A549 (cell line): ENCODE data around the gene HTRA3. TPM values are rescaled to one million over a fixed set of nuclear protein-coding genes. Genes with fewer than 3 reads are reported as not detected.

Experiments
- ATAC-seq, 2 experiments: fragments of 200-7000 bp in 1 of 2; fragments of >200 bp in 1 of 2; cut with Nextera tagmentation in 1 of 2; cut with Tn5 transposase in 1 of 2; 3 replicates each; pipeline versions ENCODE4 v1.8.0 to v1.9.1; 2018 to 2020; ENCODE audit warnings: mild to moderate bottlenecking in 1 of 2, moderate library complexity in 1 of 2
- CTCF ChIA-PET: fragments of 300-600 bp; sonication (Branson Sonifier 250); formaldehyde crosslinking; extraction: SDS; loops from one replicate; lab custom pipeline; 2021; ENCODE audit warnings: antibody characterized with exemption, inconsistent platforms; lab: Yijun Ruan, JAX
- POLR2A ChIA-PET: fragments of 350-600 bp; formaldehyde crosslinking; extraction: SDS; loops from one replicate; lab custom pipeline; 2021; ENCODE audit warnings: antibody characterized with exemption, inconsistent platforms; lab: Yijun Ruan, JAX
- DNase-seq, 2 experiments: peaks; one replicate each; pipeline versions ENCODE4 v3.0.0 to v3.0.0-alpha.2; 2011 to 2016; ENCODE audit warnings: low read depth in 1 of 2, low spot score in 1 of 2
- FAIRE-seq: peaks from 2 replicates; lab custom pipeline; 2011; peaks lifted over from hg19 to GRCh38; lab: Jason Lieb, UNC
- H3K27ac ChIP-seq, 2 experiments: fragments of >200 bp; sonication (Bioruptor Twin); formaldehyde crosslinking; 3 replicates each; pipeline ENCODE4 v1.5.1; 2016 to 2017
- H3K4me1 ChIP-seq: fragments of >200 bp; sonication (Bioruptor Twin); formaldehyde crosslinking; 3 replicates; pipeline ENCODE4 v1.6.1; 2016
- H3K4me2 ChIP-seq: fragments of >200 bp; sonication (Bioruptor Twin); formaldehyde crosslinking; 3 replicates; pipeline ENCODE4 v1.6.1; 2016
- H3K4me3 ChIP-seq: fragments of >200 bp; sonication (Bioruptor Twin); formaldehyde crosslinking; 3 replicates; pipeline ENCODE4 v1.5.1; 2016
- H3K9me3 ChIP-seq: fragments of >200 bp; sonication (Bioruptor Twin); formaldehyde crosslinking; 3 replicates; pipeline ENCODE4 v1.6.1; 2016
- BCL3 ChIP-seq: fragments of >200 bp; sonication (Bioruptor Twin); formaldehyde crosslinking; IDR thresholded peaks from 3 replicates; pipeline ENCODE4 v1.6.1; 2016
- BHLHE40 ChIP-seq: IDR thresholded peaks from 2 replicates; pipeline ENCODE4 v1.6.1; 2012; ENCODE audit warnings: low read depth, low read length, inconsistent platforms
- CBX2 ChIP-seq: fragments of 200-600 bp; sonication (generic); IDR thresholded peaks from 2 replicates; pipeline ENCODE4 v1.6.1; 2016; ENCODE audit warnings: low read depth, mild to moderate bottlenecking, borderline replicate concordance
- E2F6 ChIP-seq: IDR thresholded peaks from 2 replicates; pipeline ENCODE4 v1.6.1; 2012; ENCODE audit warnings: low read depth, borderline replicate concordance
- EP300 ChIP-seq, 2 experiments: fragments of >200 bp; sonication (Bioruptor Twin); formaldehyde crosslinking; IDR thresholded peaks; 2 replicates in 1 of 2; 3 replicates in 1 of 2; pipeline ENCODE4 v1.6.1; 2016 to 2017
- ESRRA ChIP-seq: fragments of 150-350 bp; IDR thresholded peaks from 2 replicates; pipeline ENCODE4 v1.6.1; 2014; ENCODE audit warnings: mild to moderate bottlenecking, low read length, borderline replicate concordance
- FOXS1 ChIP-seq: fragments of 250-450 bp; sonication (Bioruptor Pico); IDR thresholded peaks from 2 replicates; pipeline ENCODE4 v1.5.0; 2020; ENCODE audit warnings: mild to moderate bottlenecking, moderate library complexity
- HOXB13 ChIP-seq: fragments of 250-450 bp; sonication (Bioruptor Pico); IDR thresholded peaks from 2 replicates; pipeline ENCODE4 v1.5.0; 2020; ENCODE audit warnings: low read depth, mild to moderate bottlenecking, moderate library complexity
- HOXB5 ChIP-seq: fragments of 250-450 bp; sonication (Bioruptor Pico); IDR thresholded peaks from 2 replicates; pipeline ENCODE4 v1.5.0; 2020; ENCODE audit warnings: mild to moderate bottlenecking, moderate library complexity
- JUN ChIP-seq, 2 experiments: fragments of >200 bp; sonication (Bioruptor Twin); formaldehyde crosslinking; IDR thresholded peaks; 2 replicates in 1 of 2; 3 replicates in 1 of 2; pipeline ENCODE4 v1.6.1; 2016 to 2017
- JUNB ChIP-seq: fragments of >200 bp; sonication (Bioruptor Twin); formaldehyde crosslinking; IDR thresholded peaks from 2 replicates; pipeline ENCODE4 v1.6.1; 2016
- MAX ChIP-seq: IDR thresholded peaks from 2 replicates; pipeline ENCODE4 v1.6.1; 2012
- NFE2L2 ChIP-seq: fragments of 150-350 bp; conservative IDR thresholded peaks from 2 replicates; pipeline ENCODE4 v1.6.1; 2014; ENCODE audit warnings: low read length
- PHF8 ChIP-seq: fragments of 200-600 bp; sonication (generic); IDR thresholded peaks from 2 replicates; pipeline ENCODE4 v1.6.1; 2016; ENCODE audit warnings: low read depth, mild to moderate bottlenecking, antibody characterized with exemption, moderate library complexity, borderline replicate concordance
- POLR2AphosphoS2 ChIP-seq: conservative IDR thresholded peaks from 2 replicates; pipeline ENCODE4 v1.6.1; 2012; ENCODE audit warnings: low read length, improper control_type of control experiment, inconsistent platforms
- RFX5 ChIP-seq: fragments of 450-650 bp; IDR thresholded peaks from 2 replicates; pipeline ENCODE4 v1.7.1; 2014; ENCODE audit warnings: antibody characterized with exemption, mild to moderate bottlenecking, moderate library complexity
- RNF2 ChIP-seq: fragments of 200-600 bp; sonication (generic); IDR thresholded peaks from 2 replicates; pipeline ENCODE4 v1.6.1; 2016; ENCODE audit warnings: low read depth, mild to moderate bottlenecking, antibody characterized with exemption, moderate library complexity, borderline replicate concordance
- SMC3 ChIP-seq: fragments of >200 bp; sonication (Bioruptor Twin); formaldehyde crosslinking; IDR thresholded peaks from 3 replicates; pipeline ENCODE4 v1.6.1; 2018; ENCODE audit warnings: inconsistent platforms
- SREBF2 ChIP-seq: fragments of 450-650 bp; IDR thresholded peaks from 2 replicates; pipeline ENCODE4 v1.6.1; 2014; ENCODE audit warnings: mild to moderate bottlenecking, moderate library complexity
- TP53 ChIP-seq: fragments of 250-450 bp; sonication (Bioruptor Pico); IDR thresholded peaks from 2 replicates; pipeline ENCODE4 v1.5.0; 2021; ENCODE audit warnings: mild to moderate bottlenecking, moderate library complexity
- WGBS: methylation state at CpG from one replicate; pipeline ENCODE4 v1.1.6; 2017; ENCODE audit errors: missing lambda C conversion rate; 5-methylcytosine and 5-hydroxymethylcytosine counted together
- polyA plus RNA-seq, 4 experiments: library from polyadenylated mRNA; depleted of rRNA in 3 of 4; stranded (reverse); fragments of >200 nt; fragmentation: RNase III in 1 of 4; extraction: RNeasy Plus Mini Kit Qiagen cat#74134 plus additional on column Dnase treatment in 1 of 4; gene quantifications; 2 replicates in 3 of 4; 3 replicates in 1 of 4; pipeline ENCODE4 v1.2.3, GENCODE V29; 2011 to 2017

The HTRA3 gene
- polyA plus RNA-seq, 2 of the 4 experiments (the other 2 are of a cell fraction), result 4.6 to 7.4 TPM

GRCh38 chr4:8268211-8268610 is 1.3 kb upstream of the HTRA3 start:
- Histone ChIP-seq H3K9me3 (no peaks in the 10 kb centered on the region), H3K27ac (no peak overlapping the region; a peak in 1 of 6 replicates), H3K4me1 (peaks cover 12% of the 10 kb centered on the region; the same call in 1 of the 3 replicates), H3K4me2 (no peak overlapping the region), H3K4me3 (no peak overlapping the region)
- DNase-seq (no peak), ATAC-seq (no peak), FAIRE-seq (no peak)
- TF ChIP-seq BHLHE40 (no peak), MAX (no peak), EP300 (IDR thresholded peaks at IDR 0.05) (no peak), E2F6 (no peak), HOXB13 (no peak), NFE2L2 (no peak), CBX2 (no peak), SMC3 (no peak), FOXS1 (CRISPR knock-in tag) (no peak)
- CTCF ChIA-PET, result interaction anchor here (1.1 to 5.8 kb wide), 18 partner anchors 9 to 172 kb away, joined by 3 to 88 read pairs (median 8); partner anchors contain the start of genes ACOX3 and TRMT44
- POLR2A ChIA-PET, result no interaction called here
- WGBS, result 89% methylated on average over 7 of the region's 7 CpGs

- peak overlapping the region; percentile 61 for H3K4me2 ChIP-seq
Measured at GRCh38 chr4:8268901-8269534, 536 bp upstream of the HTRA3 start.

GRCh38 chr4:8270418-8270771 is 841 bp downstream of the HTRA3 start:
- 58% methylated on average over 6 of the region's 11 CpGs for WGBS
- CTCF ChIA-PET, result interaction anchor here (4.7 kb wide), 1 partner anchor 27 kb away, joined by 39 read pairs; no protein-coding TSS in a partner anchor

More at GRCh38 chr4:8268901-8269534, 536 bp upstream of the HTRA3 start:
- POLR2A ChIA-PET, result no interaction called here
- 80% methylated on average over 15 of the region's 25 CpGs for WGBS
- CTCF ChIA-PET, result interaction anchor here (4.6 to 5.8 kb wide), 4 partner anchors 25 to 140 kb away, joined by 33 to 88 read pairs (median 45); no protein-coding TSS in a partner anchor
- Histone ChIP-seq H3K4me1 (peaks cover 12% of the 10 kb centered on the region; the same call in 1 of the 3 replicates), H3K4me3 (no peak overlapping the region; the same call in 2 of the 3 replicates), H3K9me3 (no peaks in the 10 kb centered on the region), H3K27ac (peak overlapping the region; percentile 51 to 88; a peak in 4 of 6 replicates)
- no peak for ATAC-seq
- TF ChIP-seq JUN (IDR thresholded peaks at IDR 0.05), result no peak
- no peak for TF ChIP-seq ESRRA
- no peak for TF ChIP-seq RFX5
- no peak for TF ChIP-seq HOXB5
- TF ChIP-seq BCL3, result no peak
- TF ChIP-seq SREBF2, result no peak
- no peak for TF ChIP-seq JUNB
- no peak for TF ChIP-seq PHF8
- TF ChIP-seq HOXB13, result no peak
- TF ChIP-seq TP53, result no peak
- DNase-seq, result no peak
- no peak for FAIRE-seq

More at GRCh38 chr4:8270418-8270771, 841 bp downstream of the HTRA3 start:
- TF ChIP-seq POLR2AphosphoS2 (no peak), RNF2 (no peak)
- no peaks in the 10 kb centered on the region for H3K9me3 ChIP-seq
- ATAC-seq (no peak), DNase-seq (no peak), FAIRE-seq (no peak)
- H3K4me1 ChIP-seq, result peaks cover 12% of the 10 kb centered on the region; the same call in 1 of the 3 replicates
- POLR2A ChIA-PET, result no interaction called here
- H3K4me3 ChIP-seq, result peak overlapping the region; percentile 40; the same call in 1 of the 3 replicates
- no peak overlapping the region; a peak in 1 of 6 replicates for H3K27ac ChIP-seq
- H3K4me2 ChIP-seq, result peak overlapping the region; percentile 61
